Kidney epithelial cell (primary cell): ENCODE measurements around the gene CHST15. TPM values are rescaled to one million over a fixed set of nuclear protein-coding genes. Genes with fewer than 3 reads are reported as not detected.

Source experiments
- DNase-seq: peaks from one replicate; pipeline ENCODE4 v3.0.0-alpha.2; 2010; ENCODE audit warnings: low read depth
- H3K27me3 ChIP-seq: 2 replicates; pipeline ENCODE4 v1.6.0; 2011; ENCODE audit warnings: low read length; ENCODE audit not compliant: control insufficient read depth, insufficient read depth
- H3K36me3 ChIP-seq: 2 replicates; pipeline ENCODE4 v1.5.1; 2011; ENCODE audit warnings: low read length; ENCODE audit not compliant: control insufficient read depth, insufficient read depth
- H3K4me3 ChIP-seq: 2 replicates; pipeline ENCODE4 v1.5.1; 2011; ENCODE audit warnings: low read depth, mild to moderate bottlenecking, control low read depth, low read length
- total RNA-seq: library from RNA; depleted of rRNA; stranded (reverse); fragments of >200 nt; gene quantifications from 2 replicates; pipeline ENCODE4 v1.2.3, GENCODE V29; 2015
- TF ChIP-seq, protein P1 (sequence below): IDR thresholded peaks from 2 replicates; pipeline ENCODE4 v1.5.1; 2011; ENCODE audit warnings: mild to moderate bottlenecking, moderate library complexity, low read length, control low read depth, inconsistent platforms; ENCODE audit not compliant: insufficient read depth, poor library complexity, severe bottlenecking

CHST15 gene
- total RNA-seq, 1 donor from 2014 or later: 18.1 TPM

DNA sequence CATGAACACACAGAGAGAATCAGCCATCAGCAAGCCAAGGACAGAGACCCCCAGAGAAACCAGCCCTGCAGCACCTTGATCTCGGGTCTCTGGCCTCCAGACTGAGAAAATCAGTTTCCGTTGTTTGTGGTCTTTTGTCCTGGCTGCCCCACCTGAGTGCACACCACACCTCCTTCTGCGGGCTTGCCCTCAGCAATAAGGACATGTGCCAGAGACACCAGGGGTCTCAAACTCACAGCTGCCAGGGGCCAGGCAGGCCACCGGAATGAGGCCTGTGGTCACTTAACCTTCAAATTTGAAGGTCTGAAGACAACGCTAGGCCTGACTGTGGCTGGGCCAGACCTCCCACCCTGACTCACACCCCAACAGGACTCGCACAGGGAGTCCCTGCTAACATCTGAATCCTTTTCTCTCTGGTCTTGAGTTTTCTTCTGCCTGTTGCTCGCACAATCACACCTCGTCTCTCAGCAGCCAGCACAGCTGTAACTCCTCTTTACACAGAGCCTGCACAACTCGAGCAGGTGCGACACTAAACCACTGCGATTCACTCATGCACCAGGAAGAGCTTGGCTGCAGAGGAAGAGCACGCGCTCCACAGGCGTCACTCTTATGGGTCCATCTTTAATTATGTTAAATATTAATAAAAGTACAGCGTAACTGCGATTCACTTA, 86.2 kb downstream of the CHST15 start:
- Histone ChIP-seq H3K27me3 (no peaks in the 10 kb centered on the region), H3K4me3 (no peak overlapping the region), H3K36me3 (peaks cover 2% of the 10 kb centered on the region)
- DNase-seq: no peak
- TF ChIP-seq, protein P1, sequence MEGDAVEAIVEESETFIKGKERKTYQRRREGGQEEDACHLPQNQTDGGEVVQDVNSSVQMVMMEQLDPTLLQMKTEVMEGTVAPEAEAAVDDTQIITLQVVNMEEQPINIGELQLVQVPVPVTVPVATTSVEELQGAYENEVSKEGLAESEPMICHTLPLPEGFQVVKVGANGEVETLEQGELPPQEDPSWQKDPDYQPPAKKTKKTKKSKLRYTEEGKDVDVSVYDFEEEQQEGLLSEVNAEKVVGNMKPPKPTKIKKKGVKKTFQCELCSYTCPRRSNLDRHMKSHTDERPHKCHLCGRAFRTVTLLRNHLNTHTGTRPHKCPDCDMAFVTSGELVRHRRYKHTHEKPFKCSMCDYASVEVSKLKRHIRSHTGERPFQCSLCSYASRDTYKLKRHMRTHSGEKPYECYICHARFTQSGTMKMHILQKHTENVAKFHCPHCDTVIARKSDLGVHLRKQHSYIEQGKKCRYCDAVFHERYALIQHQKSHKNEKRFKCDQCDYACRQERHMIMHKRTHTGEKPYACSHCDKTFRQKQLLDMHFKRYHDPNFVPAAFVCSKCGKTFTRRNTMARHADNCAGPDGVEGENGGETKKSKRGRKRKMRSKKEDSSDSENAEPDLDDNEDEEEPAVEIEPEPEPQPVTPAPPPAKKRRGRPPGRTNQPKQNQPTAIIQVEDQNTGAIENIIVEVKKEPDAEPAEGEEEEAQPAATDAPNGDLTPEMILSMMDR: no peak

DNA sequence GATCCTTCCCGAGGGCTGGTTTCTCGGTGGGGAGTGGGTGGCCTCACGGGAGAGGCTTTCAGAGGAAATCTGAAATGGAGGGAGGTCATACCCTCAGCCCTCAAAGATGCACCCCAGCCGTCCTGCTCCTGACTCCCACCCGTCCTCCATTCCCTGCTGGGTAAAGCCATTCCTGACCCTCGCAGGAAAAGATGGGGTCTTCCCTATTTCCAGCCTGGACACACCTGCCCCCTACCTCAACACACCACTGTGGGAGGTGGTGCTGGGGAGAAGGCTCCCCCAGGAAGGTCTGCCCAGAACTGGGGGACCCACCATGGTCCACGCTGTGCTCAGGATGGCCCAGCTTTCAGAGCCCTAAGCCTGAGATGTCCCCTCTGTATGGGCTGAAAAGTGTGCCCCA, 86.9 kb downstream of the CHST15 start:
- H3K27me3 ChIP-seq: no peaks in the 10 kb centered on the region
- TF ChIP-seq, protein P1: no peak
- no peak for DNase-seq
- no peak overlapping the region for H3K4me3 ChIP-seq
- H3K36me3 ChIP-seq: peaks cover 2% of the 10 kb centered on the region

DNA sequence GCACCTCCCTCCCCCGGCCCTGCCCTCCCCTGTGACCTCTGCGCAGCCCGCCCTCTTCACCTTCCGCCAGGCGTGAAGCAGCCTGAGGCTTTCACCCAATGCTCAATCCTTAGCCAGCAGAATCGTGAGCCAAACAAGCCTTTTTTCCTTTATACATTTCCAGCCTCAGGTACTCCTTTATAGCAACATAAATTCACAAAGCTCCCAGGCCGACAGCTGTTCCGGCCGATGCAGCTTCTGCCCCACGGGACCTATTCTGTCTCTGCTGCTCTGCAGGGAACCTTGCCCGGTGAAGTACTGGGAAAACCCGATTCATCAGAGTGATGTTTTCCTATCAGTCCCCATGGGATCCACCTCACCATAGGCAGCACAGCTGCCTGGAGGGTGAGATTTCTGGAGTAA, 87.4 kb downstream of the CHST15 start:
- Histone ChIP-seq H3K27me3 (no peaks in the 10 kb centered on the region), H3K4me3 (no peak overlapping the region), H3K36me3 (peaks cover 2% of the 10 kb centered on the region)
- no peak for DNase-seq
- TF ChIP-seq, protein P1: no peak

DNA sequence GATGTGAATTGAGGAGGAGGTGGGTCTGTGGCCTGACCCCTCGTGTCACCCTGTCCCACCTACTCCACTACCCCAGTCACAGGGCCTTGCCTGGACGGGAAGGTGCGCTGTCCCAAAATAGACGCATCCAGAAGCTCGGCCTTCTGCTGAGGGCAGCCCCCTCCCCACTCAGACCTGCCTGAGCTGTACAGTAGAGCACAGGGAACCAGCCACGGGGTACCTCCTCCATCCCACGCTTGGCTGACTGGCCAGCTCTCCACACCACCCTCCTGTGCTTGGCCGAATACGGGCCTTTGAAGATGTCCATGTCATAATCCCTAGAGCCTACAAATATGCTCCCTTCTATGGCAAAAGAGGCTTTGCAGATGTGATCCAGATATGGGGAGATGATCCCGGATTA, 88.3 kb downstream of the CHST15 start:
- TF ChIP-seq, protein P1: no peak
- H3K36me3 ChIP-seq: peaks cover 2% of the 10 kb centered on the region
- H3K27me3 ChIP-seq: no peaks in the 10 kb centered on the region
- no peak overlapping the region for H3K4me3 ChIP-seq
- no peak for DNase-seq

DNA sequence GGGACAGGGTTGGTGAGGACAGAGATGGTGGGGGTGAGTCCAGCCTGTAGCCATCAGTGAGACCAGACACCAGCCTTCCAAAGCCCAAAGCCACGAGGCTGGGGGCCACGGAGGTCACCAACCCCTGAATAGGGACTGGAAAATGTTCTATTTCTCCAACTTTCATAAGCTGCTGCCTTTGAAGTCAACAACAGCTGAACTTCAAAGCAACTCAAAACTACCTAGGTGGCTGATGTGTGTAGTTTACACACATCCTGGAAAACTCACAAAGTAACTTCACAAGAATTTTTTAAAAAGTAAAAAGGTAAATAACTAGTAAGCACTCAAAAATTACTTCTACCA, 88.8 kb downstream of the CHST15 start:
- Histone ChIP-seq H3K27me3 (no peaks in the 10 kb centered on the region), H3K36me3 (peaks cover 2% of the 10 kb centered on the region), H3K4me3 (no peak overlapping the region)
- TF ChIP-seq, protein P1: no peak
- DNase-seq: no peak
